H4 (cell line): Measurements from ENCODE around the gene CDC42EP5. TPM values are rescaled to one million over a fixed set of nuclear protein-coding genes. Genes with fewer than 3 reads are reported as not detected.

Source experiments
- DNase-seq: peaks from one replicate; pipeline ENCODE4 v3.0.0-alpha.2; 2015; ENCODE audit warnings: low spot score
- total RNA-seq: library from RNA; depleted of rRNA; stranded (reverse); fragments of >200 nt; shearing (Covaris generic); gene quantifications from 2 replicates; pipeline ENCODE4 v1.2.3, GENCODE V29; 2014

Gene CDC42EP5
- total RNA-seq, 1 experiment from 2014 or later: 7.0 TPM

- DNase-seq: peak; percentile 22
Observed at GRCh38 chr19:54462655-54463530, 10.2 kb downstream of the CDC42EP5 start.

- peak; percentile 24 for DNase-seq
Observed at GRCh38 chr19:54462047-54462654, 10.9 kb downstream of the CDC42EP5 start.

- DNase-seq: peak; percentile 18
Observed at GRCh38 chr19:54461613-54462012, 11.5 kb downstream of the CDC42EP5 start.

GRCh38 chr19:54461210-54461609 is 11.9 kb downstream of the CDC42EP5 start:
- peak; percentile 8 for DNase-seq

- DNase-seq: peak; percentile 14
Observed at GRCh38 chr19:54460230-54461005, 12.7 kb downstream of the CDC42EP5 start.

- DNase-seq: peak; percentile 19
Observed at GRCh38 chr19:54459282-54460229, 13.5 kb downstream of the CDC42EP5 start.

DNA sequence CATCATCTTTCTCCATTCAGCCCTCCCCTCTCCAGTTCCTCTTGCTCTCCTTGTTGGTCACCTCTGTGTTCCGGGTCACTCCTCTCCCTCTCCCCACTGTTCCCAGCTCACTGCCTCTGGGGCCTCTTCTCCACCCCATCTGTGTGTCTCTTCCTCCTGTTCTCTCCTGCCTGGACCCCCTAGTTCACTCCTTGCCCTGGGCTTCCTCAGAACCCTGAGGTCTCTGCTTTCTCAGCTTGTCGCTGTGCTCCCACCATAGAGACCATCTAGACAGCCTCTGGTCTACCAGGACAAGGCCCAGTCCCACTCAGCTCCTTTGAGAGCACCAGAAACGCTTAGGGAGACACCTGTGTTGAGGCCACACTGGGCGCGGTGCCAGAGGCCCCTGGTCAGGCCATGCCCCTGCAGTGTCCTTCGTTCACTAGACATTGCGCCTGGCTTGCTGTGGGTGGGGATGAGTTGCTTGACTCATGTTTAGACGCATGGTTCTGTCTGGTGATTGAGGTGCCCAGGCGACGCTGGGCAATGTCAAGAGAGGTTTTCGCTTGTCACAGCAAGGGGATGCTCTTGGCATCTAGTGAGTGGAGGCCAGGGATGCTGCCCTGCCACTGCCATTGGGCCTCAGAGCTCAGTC is 14.3 kb downstream of the CDC42EP5 start:
- DNase-seq: peak; percentile 17

- peak; percentile 17 for DNase-seq
Observed at GRCh38 chr19:54457773-54458647, 15.1 kb downstream of the CDC42EP5 start.

- no peak for DNase-seq
Observed at GRCh38 chr19:54456423-54457373, 16.4 kb downstream of the CDC42EP5 start.

GRCh38 chr19:54455786-54456422 is 17.2 kb downstream of the CDC42EP5 start:
- DNase-seq: no peak

DNA sequence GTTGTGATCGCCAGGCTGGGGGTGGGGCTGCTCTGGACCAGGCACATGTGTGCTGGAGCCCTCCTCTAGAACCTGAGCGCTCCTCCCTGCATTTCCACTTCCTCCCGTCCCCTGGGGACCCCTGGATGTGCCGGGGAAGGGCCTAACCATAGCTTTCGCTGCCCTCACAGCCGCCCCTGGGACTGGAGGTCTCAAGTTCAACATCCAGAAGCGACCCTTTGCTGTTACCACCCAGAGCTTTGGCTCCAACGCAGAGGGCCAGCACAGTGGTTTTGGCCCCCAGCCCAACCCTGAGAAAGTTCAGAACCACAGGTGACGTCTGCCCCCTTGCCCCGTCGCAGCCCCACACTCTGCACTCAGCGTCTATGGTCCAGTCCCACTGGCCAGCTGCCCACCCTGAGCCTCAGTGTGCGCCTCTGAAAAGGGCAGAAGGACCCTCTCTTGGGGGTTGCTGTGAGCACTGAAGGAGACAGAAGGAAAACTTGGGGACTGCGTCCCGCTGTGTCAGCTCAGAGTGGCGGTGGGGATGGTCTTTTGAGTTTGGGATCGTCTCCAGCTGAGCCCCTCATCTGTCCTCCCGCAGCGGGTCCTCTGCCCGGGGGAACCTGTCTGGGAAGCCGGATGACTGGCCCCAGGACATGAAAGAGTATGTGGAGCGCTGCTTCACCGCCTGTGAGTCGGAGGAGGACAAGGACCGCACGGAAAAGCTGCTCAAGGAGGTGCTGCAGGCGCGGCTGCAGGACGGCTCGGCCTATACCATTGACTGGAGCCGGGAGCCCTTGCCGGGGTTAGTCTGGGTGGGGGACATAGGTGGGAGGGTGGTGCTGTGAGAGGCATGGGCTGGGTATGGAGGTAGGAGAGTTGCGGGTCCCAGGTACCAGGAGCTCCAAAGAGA is 18.1 kb downstream of the CDC42EP5 start:
- no peak for DNase-seq

DNA sequence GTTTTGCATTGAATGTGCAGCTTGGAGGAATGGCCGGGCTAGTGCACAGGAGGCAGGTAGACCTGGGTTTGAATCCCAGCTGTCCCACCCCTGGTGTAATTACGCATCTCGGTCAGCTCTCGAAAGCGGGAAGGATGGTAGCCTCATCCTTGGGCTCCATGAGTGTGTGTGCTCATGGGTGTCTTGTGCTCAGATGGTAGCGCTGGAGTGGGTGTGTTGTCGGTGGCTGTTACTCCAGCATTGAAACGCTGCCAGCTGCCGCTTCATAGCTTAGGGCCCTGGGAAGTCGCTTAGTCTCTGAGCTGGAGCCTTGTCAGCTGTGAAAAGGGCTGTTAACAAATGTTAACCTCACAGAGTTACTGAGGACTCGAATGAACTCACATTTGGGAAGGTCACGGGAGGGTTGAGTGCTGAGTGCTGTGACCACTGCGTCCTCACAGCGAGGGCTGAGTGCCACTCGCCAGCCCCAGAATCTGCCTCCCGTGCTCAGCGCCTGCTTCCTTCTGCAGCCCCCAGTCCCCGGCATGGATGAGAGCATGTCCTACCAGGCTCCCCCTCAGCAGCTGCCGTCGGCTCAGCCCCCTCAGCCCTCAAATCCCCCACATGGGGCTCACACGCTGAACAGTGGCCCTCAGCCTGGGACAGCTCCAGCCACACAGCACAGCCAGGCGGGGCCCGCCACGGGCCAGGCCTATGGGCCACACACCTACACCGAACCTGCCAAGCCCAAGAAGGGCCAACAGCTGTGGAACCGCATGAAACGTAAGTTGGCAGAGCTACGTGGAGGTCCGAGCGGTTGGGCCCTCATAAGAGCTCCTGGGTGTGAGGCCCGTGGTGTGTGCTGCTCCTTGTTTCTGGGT is 18.9 kb downstream of the CDC42EP5 start:
- no peak for DNase-seq

GRCh38 chr19:54452626-54453025 is 20.5 kb downstream of the CDC42EP5 start:
- no peak for DNase-seq

GRCh38 chr19:54451997-54452396 is 21.1 kb downstream of the CDC42EP5 start:
- DNase-seq: no peak

DNA sequence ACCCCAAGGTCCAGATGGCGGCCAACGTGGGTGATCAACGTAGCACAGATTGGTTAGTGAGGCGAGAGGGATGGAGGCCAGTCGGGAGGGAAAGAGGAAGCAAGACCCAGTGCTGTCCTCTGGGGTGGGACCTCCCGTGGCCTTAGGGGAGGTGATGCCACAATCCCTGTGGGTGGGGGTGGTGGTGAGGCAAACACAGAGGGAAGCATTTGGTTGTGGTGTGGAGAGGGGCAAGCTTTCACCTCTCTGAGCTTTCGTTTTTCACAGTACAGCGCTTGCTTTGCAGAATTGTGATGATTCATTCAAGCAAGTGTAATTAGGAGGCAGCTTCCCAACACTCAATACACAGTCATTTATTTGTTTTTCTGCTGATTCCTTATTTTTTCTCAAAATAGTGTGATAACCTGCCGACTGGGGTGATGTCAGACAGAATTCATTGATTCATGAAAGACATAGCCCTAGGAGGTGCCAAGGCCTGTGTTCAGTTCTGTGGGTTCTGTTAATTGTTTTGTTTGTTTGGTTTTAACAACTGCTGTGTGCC is 21.7 kb downstream of the CDC42EP5 start:
- no peak for DNase-seq

DNA sequence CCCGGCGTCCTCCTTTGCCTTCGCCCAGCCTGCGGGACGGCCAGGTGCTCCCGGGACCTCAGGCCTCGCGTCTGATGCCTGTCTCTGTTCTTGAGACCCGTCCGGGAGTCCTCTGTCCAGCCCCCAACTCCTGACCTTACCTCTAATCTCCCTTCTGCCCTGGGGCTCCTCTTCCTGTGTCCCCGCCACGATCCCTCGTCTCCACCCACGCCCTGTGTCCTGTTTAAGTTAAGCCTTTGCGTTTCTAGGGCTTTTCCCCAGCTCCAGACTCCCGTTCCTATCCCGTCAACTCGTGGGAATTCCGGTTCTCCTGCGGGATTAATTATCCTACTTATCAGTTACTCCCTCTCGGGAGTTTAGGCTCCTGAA is 23.4 kb downstream of the CDC42EP5 start:
- DNase-seq: no peak
